Gastrocnemius medialis (tissue), 4 donors: ENCODE measurements around the gene PRSS16. TPM values are rescaled to one million over a fixed set of nuclear protein-coding genes. Genes with fewer than 3 reads are reported as not detected.
"Not testable (repeated sequence)": the region's sequence is repeated elsewhere in the genome, so short reads cannot be mapped to it uniquely, and the experiment has no call there.

Experiments used
- ATAC-seq, 2 donors: fragments of 150-250 bp; one replicate each; pipeline ENCODE4 v1.9.1; 2016
- DNase-seq, 2 donors: peaks; one replicate each; pipeline ENCODE4 v3.0.0-alpha.2; 2019
- H3K27ac ChIP-seq, 4 donors: fragments of 200-600 bp; sonication (generic); 1 replicate in 1 of 4; 2 replicates in 3 of 4; pipeline ENCODE4 v1.5.1; 2016 to 2018; ENCODE audit warnings: mild to moderate bottlenecking in 2 of 4, moderate library complexity in 1 of 4
- H3K27me3 ChIP-seq, 3 donors: fragments of 200-600 bp; sonication (generic) in 2 of 3; 1 replicate in 1 of 3; 2 replicates in 2 of 3; pipeline versions ENCODE4 v1.5.1 to v1.6.0; 2016 to 2019; ENCODE audit warnings: mild to moderate bottlenecking in 1 of 3, moderate library complexity in 1 of 3
- H3K36me3 ChIP-seq, 2 donors: fragments of 200-600 bp; sonication (generic) in 1 of 2; one replicate each; pipeline ENCODE4 v1.5.1; 2017 to 2018
- H3K4me1 ChIP-seq, 2 donors: fragments of 200-600 bp; sonication (generic) in 1 of 2; one replicate each; pipeline ENCODE4 v1.5.1; 2016 to 2017; ENCODE audit warnings: mild to moderate bottlenecking in 2 of 2
- H3K4me3 ChIP-seq, 4 donors: fragments of 200-600 bp; sonication (generic) in 3 of 4; 1 replicate in 1 of 4; 2 replicates in 3 of 4; pipeline ENCODE4 v1.5.1; 2016 to 2019; ENCODE audit warnings: mild to moderate bottlenecking in 2 of 4
- H3K9me3 ChIP-seq, 3 donors: fragments of 200-600 bp; sonication (generic) in 2 of 3; 1 replicate in 1 of 3; 2 replicates in 2 of 3; pipeline ENCODE4 v1.5.1; 2016 to 2019
- CTCF ChIP-seq, 5 experiments: fragments of 450-650 bp in 3 of 5; fragments of 200-600 bp in 2 of 5; sonication (generic) in 2 of 5; IDR thresholded peaks in 4 of 5; conservative IDR thresholded peaks in 1 of 5; 1 replicate in 4 of 5; 2 replicates in 1 of 5; pipeline ENCODE4 v1.5.1; 2016 to 2019; ENCODE audit warnings: antibody characterized with exemption in 5 of 5, mild to moderate bottlenecking in 3 of 5, moderate library complexity in 3 of 5
- POLR2A ChIP-seq, 2 donors: fragments of 450-650 bp; IDR thresholded peaks; one replicate each; pipeline ENCODE4 v1.6.1; 2017; ENCODE audit warnings: antibody characterized with exemption in 2 of 2, mild to moderate bottlenecking in 2 of 2, moderate library complexity in 2 of 2
- in situ Hi-C, 4 donors: fragments of 200-750 bp; cut with MboI; loops; one replicate each; pipeline versions ENCODE4 v1.15.0 to v1.8.0; 2017; ENCODE audit warnings: low sequenced_read_pairs in 4 of 4
- intact Hi-C: fragments of 100-400 bp; cut with DNase I; formaldehyde crosslinking; loops from one replicate; pipeline ENCODE4 v1.15.1; 2023; ENCODE audit warnings: low total_unique reads
- total RNA-seq, 4 donors: library from RNA; depleted of rRNA; stranded (reverse); fragments of >200 nt; gene quantifications; one replicate each; pipeline versions ENCODE4 v1.1.0 to v1.2.3, GENCODE V29; 2016

PRSS16 gene
- total RNA-seq, 4 donors from 2014 or later = not detected

- H3K4me1 ChIP-seq = no peaks in the 10 kb centered on the region
- H3K36me3 ChIP-seq = no peaks in the 10 kb centered on the region
- DNase-seq (no peak), ATAC-seq (no peak)
- intact Hi-C loops = no loop called here
- no peak overlapping the region for H3K4me3 ChIP-seq
- H3K27me3 ChIP-seq = peaks cover 18 to 42% (median 37%) of the 10 kb centered on the region in 3 donors
- in situ Hi-C loops = no loop called here
- H3K27ac ChIP-seq = no peak overlapping the region
- no peaks in the 10 kb centered on the region for H3K9me3 ChIP-seq
- TF ChIP-seq POLR2A (IDR thresholded peaks at IDR 0.05) (no peak), CTCF (IDR thresholded peaks at IDR 0.05 in 4 of 5, conservative IDR thresholded peaks at IDR 0.05 in 1 of 5) (no peak)
These were observed 12.9 kb downstream of the PRSS16 start for GRCh38 chr6:27260369-27260768.

GRCh38 chr6:27260836-27261375 is 13.4 kb downstream of the PRSS16 start:
- Histone ChIP-seq H3K4me1 (no peaks in the 10 kb centered on the region), H3K4me3 (no peak overlapping the region), H3K27ac (no peak overlapping the region), H3K9me3 (no peaks in the 10 kb centered on the region), H3K27me3 (peaks cover 18 to 42% (median 42%) of the 10 kb centered on the region in 3 donors), H3K36me3 (no peaks in the 10 kb centered on the region)
- intact Hi-C loops (no loop called here), in situ Hi-C loops (no loop called here)
- no peak for ATAC-seq
- no peak for TF ChIP-seq CTCF (IDR thresholded peaks at IDR 0.05 in 4 of 5, conservative IDR thresholded peaks at IDR 0.05 in 1 of 5)
- no peak for TF ChIP-seq POLR2A (IDR thresholded peaks at IDR 0.05)
- DNase-seq = no peak

- intact Hi-C loops (no loop called here), in situ Hi-C loops (no loop called here)
- DNase-seq (no peak), ATAC-seq (no peak)
- Histone ChIP-seq H3K4me1 (no peaks in the 10 kb centered on the region), H3K27me3 (peaks cover 18 to 64% (median 43%) of the 10 kb centered on the region in 3 donors), H3K27ac (no peak overlapping the region), H3K4me3 (no peak overlapping the region), H3K36me3 (no peaks in the 10 kb centered on the region), H3K9me3 (no peaks in the 10 kb centered on the region)
- TF ChIP-seq POLR2A (IDR thresholded peaks at IDR 0.05) (no peak), CTCF (IDR thresholded peaks at IDR 0.05 in 4 of 5, conservative IDR thresholded peaks at IDR 0.05 in 1 of 5) (no peak)
These were observed 16.4 kb downstream of the PRSS16 start for GRCh38 chr6:27263886-27264285.

- DNase-seq, H3K4me1 ChIP-seq, ATAC-seq, H3K9me3 ChIP-seq, intact Hi-C loops, in situ Hi-C loops, H3K4me3 ChIP-seq, H3K27ac ChIP-seq, H3K36me3 ChIP-seq: not testable (repeated sequence)
- H3K27me3 ChIP-seq = peaks cover 0 to 43% (median 26%) of the 10 kb centered on the region in 3 donors
These were observed 19.5 kb downstream of the PRSS16 start for GRCh38 chr6:27267003-27267402.

GRCh38 chr6:27267857-27268434 is 20.4 kb downstream of the PRSS16 start:
- no peaks in the 10 kb centered on the region for H3K9me3 ChIP-seq
- DNase-seq (no peak), ATAC-seq (no peak)
- in situ Hi-C loops (no loop called here), intact Hi-C loops (no loop called here)
- no peak overlapping the region for H3K4me3 ChIP-seq
- H3K4me1 ChIP-seq = no peaks in the 10 kb centered on the region
- no peak overlapping the region for H3K27ac ChIP-seq
- H3K36me3 ChIP-seq = no peaks in the 10 kb centered on the region
- no peak for TF ChIP-seq CTCF (IDR thresholded peaks at IDR 0.05 in 4 of 5, conservative IDR thresholded peaks at IDR 0.05 in 1 of 5)
- no peak for TF ChIP-seq POLR2A (IDR thresholded peaks at IDR 0.05)
- H3K27me3 ChIP-seq = peaks cover 0 to 37% (median 18%) of the 10 kb centered on the region in 3 donors
